Skeletal muscle satellite cell (primary cell): ENCODE results near the gene USF1.

Experiments
- H3K27me3 ChIP-seq: 2 replicates; pipeline ENCODE4 v1.7.0; 2013; ENCODE audit warnings: low read length; ENCODE audit not compliant: control insufficient read depth, insufficient read depth
- H3K36me3 ChIP-seq: 2 replicates; pipeline ENCODE4 v1.7.0; 2013; ENCODE audit warnings: mild to moderate bottlenecking, control low read depth, low read length; ENCODE audit not compliant: insufficient read depth
- H3K4me1 ChIP-seq: 2 replicates; pipeline ENCODE4 v1.7.0; 2013; ENCODE audit warnings: low read length; ENCODE audit not compliant: control insufficient read depth, insufficient read depth
- H3K4me2 ChIP-seq: 2 replicates; pipeline ENCODE4 v1.7.0; 2013; ENCODE audit warnings: mild to moderate bottlenecking, low read length
- H3K4me3 ChIP-seq: 2 replicates; pipeline ENCODE4 v1.7.0; 2013; ENCODE audit warnings: low read length
- H3K9ac ChIP-seq: 2 replicates; pipeline ENCODE4 v1.7.0; 2013; ENCODE audit warnings: mild to moderate bottlenecking, low read depth, low read length, moderate library complexity
- H3K9me3 ChIP-seq: replicated peaks from 2 replicates; pipeline ENCODE4 v1.7.0; 2013; ENCODE audit warnings: mild to moderate bottlenecking, control low read depth, low read length

USF1 gene

GRCh38 chr1:161012420-161012819 is 33.4 kb downstream of the USF1 start:
- Histone ChIP-seq H3K9ac (no peak overlapping the region), H3K4me3 (no peak overlapping the region), H3K36me3 (no peaks in the 10 kb centered on the region)

GRCh38 chr1:161009602-161010211 is 36.1 kb downstream of the USF1 start:
- peaks cover 16% of the 10 kb centered on the region for H3K4me1 ChIP-seq
- no peak overlapping the region for H3K4me2 ChIP-seq
- no peaks in the 10 kb centered on the region for H3K36me3 ChIP-seq
- H3K4me3 ChIP-seq: no peak overlapping the region
- no peaks in the 10 kb centered on the region for H3K9me3 ChIP-seq
- no peaks in the 10 kb centered on the region for H3K27me3 ChIP-seq
- no peak overlapping the region for H3K9ac ChIP-seq

More at GRCh38 chr1:161012420-161012819, 33.4 kb downstream of the USF1 start:
- Histone ChIP-seq H3K4me2 (no peak overlapping the region), H3K27me3 (no peaks in the 10 kb centered on the region), H3K9me3 (no peaks in the 10 kb centered on the region), H3K4me1 (peaks cover 16% of the 10 kb centered on the region)

- Histone ChIP-seq H3K9ac (no peak overlapping the region), H3K4me2 (no peak overlapping the region), H3K4me3 (no peak overlapping the region), H3K27me3 (no peaks in the 10 kb centered on the region), H3K9me3 (no peaks in the 10 kb centered on the region), H3K36me3 (no peaks in the 10 kb centered on the region), H3K4me1 (peaks cover 10% of the 10 kb centered on the region)
These were observed 36.8 kb downstream of the USF1 start for GRCh38 chr1:161008869-161009510.

- no peak overlapping the region for H3K9ac ChIP-seq
- no peaks in the 10 kb centered on the region for H3K4me1 ChIP-seq
- H3K27me3 ChIP-seq: no peaks in the 10 kb centered on the region
- no peaks in the 10 kb centered on the region for H3K9me3 ChIP-seq
- no peak overlapping the region for H3K4me2 ChIP-seq
- no peak overlapping the region for H3K4me3 ChIP-seq
- no peaks in the 10 kb centered on the region for H3K36me3 ChIP-seq
These were observed 38.4 kb downstream of the USF1 start for GRCh38 chr1:161007369-161007768.

- Histone ChIP-seq H3K4me3 (no peak overlapping the region), H3K4me2 (no peak overlapping the region), H3K9me3 (no peaks in the 10 kb centered on the region), H3K27me3 (no peaks in the 10 kb centered on the region), H3K4me1 (no peaks in the 10 kb centered on the region), H3K36me3 (no peaks in the 10 kb centered on the region), H3K9ac (no peak overlapping the region)
These were observed 39.2 kb downstream of the USF1 start for GRCh38 chr1:161006563-161006962.

GRCh38 chr1:161001525-161001924 is 44.3 kb downstream of the USF1 start:
- no peak overlapping the region for H3K4me2 ChIP-seq
- H3K27me3 ChIP-seq: no peaks in the 10 kb centered on the region
- no peaks in the 10 kb centered on the region for H3K4me1 ChIP-seq
- no peaks in the 10 kb centered on the region for H3K9me3 ChIP-seq
- H3K36me3 ChIP-seq: no peaks in the 10 kb centered on the region
- H3K4me3 ChIP-seq: no peak overlapping the region
- no peak overlapping the region for H3K9ac ChIP-seq

- H3K4me1 ChIP-seq: no peaks in the 10 kb centered on the region
- no peak overlapping the region for H3K9ac ChIP-seq
- no peak overlapping the region for H3K4me3 ChIP-seq
- H3K27me3 ChIP-seq: no peaks in the 10 kb centered on the region
- H3K36me3 ChIP-seq: no peaks in the 10 kb centered on the region
- H3K4me2 ChIP-seq: no peak overlapping the region
- H3K9me3 ChIP-seq: no peaks in the 10 kb centered on the region
These were observed 44.9 kb downstream of the USF1 start for GRCh38 chr1:161000736-161001480.

GRCh38 chr1:160999376-160999775 is 46.4 kb downstream of the USF1 start:
- H3K4me2 ChIP-seq: no peak overlapping the region
- no peaks in the 10 kb centered on the region for H3K27me3 ChIP-seq
- no peaks in the 10 kb centered on the region for H3K36me3 ChIP-seq
- H3K9me3 ChIP-seq: no peaks in the 10 kb centered on the region
- peaks cover 8% of the 10 kb centered on the region for H3K4me1 ChIP-seq
- H3K9ac ChIP-seq: no peak overlapping the region
- H3K4me3 ChIP-seq: no peak overlapping the region

GRCh38 chr1:160997323-160998038 is 48.3 kb downstream of the USF1 start:
- Histone ChIP-seq H3K36me3 (no peaks in the 10 kb centered on the region), H3K4me3 (no peak overlapping the region), H3K9me3 (no peaks in the 10 kb centered on the region), H3K4me2 (no peak overlapping the region), H3K27me3 (no peaks in the 10 kb centered on the region), H3K9ac (no peak overlapping the region), H3K4me1 (peaks cover 8% of the 10 kb centered on the region)

- H3K4me1 ChIP-seq: peaks cover 8% of the 10 kb centered on the region
- no peak overlapping the region for H3K4me2 ChIP-seq
- H3K9me3 ChIP-seq: no peaks in the 10 kb centered on the region
- no peak overlapping the region for H3K9ac ChIP-seq
- H3K27me3 ChIP-seq: no peaks in the 10 kb centered on the region
- H3K4me3 ChIP-seq: no peak overlapping the region
- no peaks in the 10 kb centered on the region for H3K36me3 ChIP-seq
These were observed 49.6 kb downstream of the USF1 start for GRCh38 chr1:160996178-160996577.

GRCh38 chr1:160993544-160994193 is 52.1 kb downstream of the USF1 start:
- H3K4me2 ChIP-seq: no peak overlapping the region
- H3K36me3 ChIP-seq: no peaks in the 10 kb centered on the region
- H3K9ac ChIP-seq: no peak overlapping the region
- H3K27me3 ChIP-seq: no peaks in the 10 kb centered on the region
- peaks cover 8% of the 10 kb centered on the region for H3K4me1 ChIP-seq
- no peaks in the 10 kb centered on the region for H3K9me3 ChIP-seq
- H3K4me3 ChIP-seq: no peak overlapping the region
